Measurements from ENCODE around the gene NUP210. TPM values are rescaled to one million over a fixed set of nuclear protein-coding genes. Genes with fewer than 3 reads are reported as not detected.

NUP210 gene
- total and polyA plus RNA-seq, 3 experiments from 2014 or later: 87.4 to 146 (median 143) TPM

DNA sequence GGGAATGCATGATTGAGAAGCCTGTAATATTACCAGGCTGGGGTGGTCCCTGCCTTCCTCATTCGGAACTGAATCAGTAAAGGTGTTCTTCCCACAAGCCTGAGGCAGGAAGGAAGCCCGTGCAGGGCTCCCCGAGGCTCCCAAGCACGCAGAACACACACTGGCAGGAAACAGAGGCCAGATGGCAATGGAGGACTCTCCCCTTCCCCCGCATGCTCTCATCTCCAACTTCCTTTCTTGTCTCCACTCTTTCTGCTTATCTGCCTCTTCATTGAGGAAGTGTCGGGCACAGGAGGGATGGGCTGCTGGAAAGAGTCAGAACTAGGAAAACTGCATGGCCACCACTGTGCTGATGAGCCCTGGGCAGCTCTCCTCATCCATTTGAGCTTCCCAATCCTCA lies 123.5 kb downstream of the NUP210 start:
- no peak overlapping the region for H3K4me3 Mint-ChIP-seq
- no peaks in the 10 kb centered on the region for H3K9me3 ChIP-seq (ENCODE audit: low read length)
- H3K4me3 ChIP-seq (ENCODE audit: low read length): no peak overlapping the region
- peaks cover 0 to 5% (median 0%) of the 10 kb centered on the region in 3 donors for H3K4me1 Mint-ChIP-seq
- no peaks in the 10 kb centered on the region for H3K27me3 ChIP-seq (ENCODE audit: insufficient read depth, low read length, poor library complexity, severe bottlenecking)
- H3K4me1 ChIP-seq (ENCODE audit: insufficient read depth, low read length): no peaks in the 10 kb centered on the region
- ChIA-PET POLR2A (no interaction called here), CTCF (no interaction called here)
- H3K36me3 Mint-ChIP-seq: no peaks in the 10 kb centered on the region
- H3K27ac Mint-ChIP-seq: no peak overlapping the region
- H3K36me3 ChIP-seq (ENCODE audit: insufficient read depth, low read length): no peaks in the 10 kb centered on the region
- H3K27me3 Mint-ChIP-seq: peaks cover 35 to 54% of the 10 kb centered on the region in 2 donors
- DNase-seq: no peak
- no peak overlapping the region for H3K27ac ChIP-seq (ENCODE audit: low read depth, low read length)
- H3K9me3 Mint-ChIP-seq: peaks cover 0 to 4% (median 0%) of the 10 kb centered on the region in 5 donors

DNA sequence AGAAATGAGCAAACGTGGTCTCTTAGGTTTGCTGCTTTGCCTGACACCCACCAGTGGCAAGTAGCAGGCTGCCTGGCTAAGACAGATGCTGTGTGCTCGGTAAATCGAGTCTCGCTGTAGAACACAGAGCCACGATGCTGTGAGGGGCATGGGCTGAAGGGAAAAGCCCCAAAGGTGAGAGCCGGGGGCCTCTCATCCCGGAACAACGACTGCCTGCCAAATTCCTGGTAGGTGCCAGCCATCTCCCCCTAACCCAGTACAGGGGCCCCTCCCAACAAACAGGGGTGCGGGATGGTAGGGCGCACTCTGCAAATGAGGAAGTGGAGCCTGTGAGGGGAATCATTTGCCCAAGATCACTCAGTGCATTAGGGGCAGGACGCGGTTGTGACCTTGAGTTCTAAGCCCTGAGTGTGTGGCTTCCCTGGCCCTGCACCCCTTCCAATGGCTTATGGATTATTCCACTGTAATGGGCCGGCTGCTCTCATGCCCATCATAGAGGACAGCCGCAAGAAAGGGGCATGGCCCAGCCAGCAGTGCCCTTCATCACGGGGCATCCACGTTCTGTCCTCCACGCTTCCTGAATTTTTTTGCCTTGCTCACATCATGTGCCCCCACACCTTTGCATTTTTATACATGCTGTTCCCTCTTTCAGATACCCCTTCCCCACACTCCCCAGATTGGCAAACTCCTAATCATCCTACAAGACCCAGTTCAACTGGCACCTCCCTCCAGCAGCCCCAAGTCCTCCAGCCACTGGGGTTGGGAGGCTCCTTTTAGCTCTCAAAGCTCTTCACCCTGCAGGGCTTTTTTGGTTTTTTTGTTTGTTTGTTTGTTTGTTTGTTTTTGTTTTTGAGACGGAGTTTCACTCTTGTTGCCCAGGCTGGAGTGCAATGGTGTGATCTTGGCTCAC lies 125.4 kb downstream of the NUP210 start:
- Histone ChIP-seq H3K9me3 (ENCODE audit: low read length) (no peaks in the 10 kb centered on the region), H3K36me3 (ENCODE audit: insufficient read depth, low read length) (no peaks in the 10 kb centered on the region), H3K27me3 (ENCODE audit: insufficient read depth, low read length, poor library complexity, severe bottlenecking) (no peaks in the 10 kb centered on the region), H3K4me1 (ENCODE audit: insufficient read depth, low read length) (no peaks in the 10 kb centered on the region), H3K27ac (ENCODE audit: low read depth, low read length) (no peak overlapping the region), H3K4me3 (ENCODE audit: low read length) (no peak overlapping the region)
- Mint-ChIP-seq H3K4me1 (peaks cover 0 to 5% (median 0%) of the 10 kb centered on the region in 3 donors), H3K4me3 (no peak overlapping the region), H3K27me3 (peaks cover 30 to 56% of the 10 kb centered on the region in 2 donors), H3K27ac (no peak overlapping the region), H3K9me3 (peaks cover 0 to 4% (median 0%) of the 10 kb centered on the region in 5 donors), H3K36me3 (no peaks in the 10 kb centered on the region)
- CTCF ChIA-PET: no interaction called here
- no peak for DNase-seq
- POLR2A ChIA-PET: no interaction called here

DNA sequence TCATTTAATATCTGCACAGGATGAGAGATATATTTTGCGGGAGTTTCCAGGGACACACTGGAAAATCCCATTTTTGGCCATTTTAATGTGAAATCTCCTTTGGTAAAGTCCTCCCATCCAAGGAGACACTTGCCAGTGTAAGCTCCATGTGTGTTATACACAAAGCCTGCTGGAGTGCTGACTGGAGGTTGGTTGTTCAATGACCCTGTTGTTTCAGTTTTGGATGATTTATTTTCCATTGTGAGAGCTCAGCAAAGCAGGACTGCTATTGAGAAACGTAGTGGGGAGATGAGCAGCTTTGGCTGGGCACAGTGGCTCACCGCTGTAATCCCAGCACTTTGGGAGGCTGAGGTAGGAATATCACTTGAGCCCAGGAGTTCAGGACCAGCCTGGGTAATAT lies 127.7 kb downstream of the NUP210 start:
- H3K9me3 Mint-ChIP-seq: peaks cover 0 to 4% (median 0%) of the 10 kb centered on the region in 5 donors
- H3K27ac Mint-ChIP-seq: no peak overlapping the region
- H3K27me3 Mint-ChIP-seq: peaks cover 21 to 64% of the 10 kb centered on the region in 2 donors
- Histone ChIP-seq H3K9me3 (ENCODE audit: low read length) (no peaks in the 10 kb centered on the region), H3K4me1 (ENCODE audit: insufficient read depth, low read length) (no peaks in the 10 kb centered on the region), H3K36me3 (ENCODE audit: insufficient read depth, low read length) (no peaks in the 10 kb centered on the region), H3K4me3 (ENCODE audit: low read length) (no peak overlapping the region), H3K27me3 (ENCODE audit: insufficient read depth, low read length, poor library complexity, severe bottlenecking) (no peaks in the 10 kb centered on the region), H3K27ac (ENCODE audit: low read depth, low read length) (no peak overlapping the region)
- H3K36me3 Mint-ChIP-seq: no peaks in the 10 kb centered on the region
- H3K4me1 Mint-ChIP-seq: peaks cover 0 to 5% (median 0%) of the 10 kb centered on the region in 3 donors
- ChIA-PET CTCF (no interaction called here), POLR2A (no interaction called here)
- H3K4me3 Mint-ChIP-seq: no peak overlapping the region
- no peak for DNase-seq

DNA sequence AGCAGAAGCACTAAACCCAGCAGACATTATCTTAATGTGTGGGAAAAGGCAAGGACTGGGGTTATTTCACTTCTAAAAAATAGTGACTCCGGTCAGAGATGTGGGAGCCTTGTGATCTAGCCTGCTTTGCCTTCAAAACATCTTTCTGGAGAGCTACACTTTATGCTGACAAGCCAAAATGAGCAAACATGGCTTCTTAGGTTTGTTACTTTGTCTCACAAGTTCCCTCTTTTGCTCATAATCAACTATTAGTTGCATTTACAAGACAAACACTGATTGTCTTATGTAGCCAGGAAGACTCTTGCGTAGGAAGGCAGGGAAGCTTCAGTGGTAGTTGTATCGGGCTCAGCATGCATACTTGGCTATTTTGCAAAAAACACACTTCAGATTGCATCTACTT lies 129.2 kb downstream of the NUP210 start:
- no peaks in the 10 kb centered on the region for H3K27me3 ChIP-seq (ENCODE audit: insufficient read depth, low read length, poor library complexity, severe bottlenecking)
- H3K4me1 Mint-ChIP-seq: no peaks in the 10 kb centered on the region
- H3K4me1 ChIP-seq (ENCODE audit: insufficient read depth, low read length): no peaks in the 10 kb centered on the region
- no peak overlapping the region for H3K27ac Mint-ChIP-seq
- ChIA-PET CTCF (no interaction called here), POLR2A (no interaction called here)
- DNase-seq: no peak
- H3K9me3 ChIP-seq (ENCODE audit: low read length): no peaks in the 10 kb centered on the region
- H3K27me3 Mint-ChIP-seq: peaks cover 21 to 65% of the 10 kb centered on the region in 2 donors
- H3K9me3 Mint-ChIP-seq: peaks cover 4 to 13% (median 12%) of the 10 kb centered on the region in 5 donors
- no peak overlapping the region for H3K4me3 Mint-ChIP-seq
- no peak overlapping the region for H3K27ac ChIP-seq (ENCODE audit: low read depth, low read length)
- peaks cover 0 to 7% (median 0%) of the 10 kb centered on the region in 3 donors for H3K36me3 Mint-ChIP-seq
- H3K36me3 ChIP-seq (ENCODE audit: insufficient read depth, low read length): no peaks in the 10 kb centered on the region
- H3K4me3 ChIP-seq (ENCODE audit: low read length): no peak overlapping the region

GRCh38 chr3:13289771-13290285 lies 130.3 kb downstream of the NUP210 start:
- H3K4me3 ChIP-seq (ENCODE audit: low read length): no peak overlapping the region
- DNase-seq: no peak
- H3K27ac ChIP-seq (ENCODE audit: low read depth, low read length): no peak overlapping the region
- Mint-ChIP-seq H3K9me3 (peaks cover 5 to 18% (median 13%) of the 10 kb centered on the region in 5 donors), H3K27me3 (peaks cover 28 to 65% of the 10 kb centered on the region in 2 donors), H3K27ac (no peak overlapping the region), H3K4me3 (no peak overlapping the region), H3K4me1 (no peaks in the 10 kb centered on the region), H3K36me3 (peaks cover 0 to 7% (median 0%) of the 10 kb centered on the region in 3 donors)
- ChIA-PET POLR2A (no interaction called here), CTCF (no interaction called here)
- no peaks in the 10 kb centered on the region for H3K9me3 ChIP-seq (ENCODE audit: low read length)
- no peaks in the 10 kb centered on the region for H3K4me1 ChIP-seq (ENCODE audit: insufficient read depth, low read length)
- H3K27me3 ChIP-seq (ENCODE audit: insufficient read depth, low read length, poor library complexity, severe bottlenecking): peaks cover 8% of the 10 kb centered on the region
- H3K36me3 ChIP-seq (ENCODE audit: insufficient read depth, low read length): no peaks in the 10 kb centered on the region

GRCh38 chr3:13288732-13289718 lies 131.1 kb downstream of the NUP210 start:
- Mint-ChIP-seq H3K4me3 (no peak overlapping the region), H3K9me3 (peaks cover 8 to 26% (median 21%) of the 10 kb centered on the region in 5 donors)
- CTCF ChIA-PET: no interaction called here

GRCh38 chr3:13287833-13288232 lies 132.3 kb downstream of the NUP210 start:
- H3K27me3 Mint-ChIP-seq: peaks cover 43 to 67% of the 10 kb centered on the region in 2 donors
- peaks cover 24% of the 10 kb centered on the region for H3K27me3 ChIP-seq (ENCODE audit: insufficient read depth, low read length, poor library complexity, severe bottlenecking)
- H3K4me3 ChIP-seq (ENCODE audit: low read length): no peak overlapping the region
- H3K36me3 ChIP-seq (ENCODE audit: insufficient read depth, low read length): no peaks in the 10 kb centered on the region
- H3K4me1 ChIP-seq (ENCODE audit: insufficient read depth, low read length): no peaks in the 10 kb centered on the region
- peaks cover 11 to 31% (median 28%) of the 10 kb centered on the region in 5 donors for H3K9me3 Mint-ChIP-seq
- peaks cover 0 to 18% (median 3%) of the 10 kb centered on the region in 3 donors for H3K36me3 Mint-ChIP-seq
- peaks cover 0 to 8% (median 4%) of the 10 kb centered on the region in 3 donors for H3K4me1 Mint-ChIP-seq
- DNase-seq: no peak
- POLR2A ChIA-PET: no interaction called here
- no peak overlapping the region for H3K27ac Mint-ChIP-seq
- CTCF ChIA-PET: no interaction called here
- H3K27ac ChIP-seq (ENCODE audit: low read depth, low read length): no peak overlapping the region
- no peak overlapping the region for H3K4me3 Mint-ChIP-seq
- H3K9me3 ChIP-seq (ENCODE audit: low read length): peaks cover 6% of the 10 kb centered on the region

More at GRCh38 chr3:13288732-13289718, 131.1 kb downstream of the NUP210 start:
- Histone ChIP-seq H3K27ac (ENCODE audit: low read depth, low read length) (no peak overlapping the region), H3K4me3 (ENCODE audit: low read length) (no peak overlapping the region), H3K9me3 (ENCODE audit: low read length) (peaks cover 1% of the 10 kb centered on the region), H3K4me1 (ENCODE audit: insufficient read depth, low read length) (no peaks in the 10 kb centered on the region), H3K36me3 (ENCODE audit: insufficient read depth, low read length) (no peaks in the 10 kb centered on the region), H3K27me3 (ENCODE audit: insufficient read depth, low read length, poor library complexity, severe bottlenecking) (peaks cover 16% of the 10 kb centered on the region)
- Mint-ChIP-seq H3K4me1 (no peaks in the 10 kb centered on the region), H3K27me3 (peaks cover 35 to 67% of the 10 kb centered on the region in 2 donors), H3K27ac (no peak overlapping the region), H3K36me3 (peaks cover 0 to 15% (median 2%) of the 10 kb centered on the region in 3 donors)
- POLR2A ChIA-PET: no interaction called here
- DNase-seq: no peak

All from CD8-positive, alpha-beta memory T cell (primary cell).